ENCODE results near the gene MARK2. TPM values are rescaled to one million over a fixed set of nuclear protein-coding genes. Genes with fewer than 3 reads are reported as not detected.

Gene MARK2
- total and polyA plus RNA-seq, 2 of the 8 experiments (the other 6 are each of a cell fraction or from before 2014, with no cell fraction given), result 19.3 to 58.5 TPM

DNA sequence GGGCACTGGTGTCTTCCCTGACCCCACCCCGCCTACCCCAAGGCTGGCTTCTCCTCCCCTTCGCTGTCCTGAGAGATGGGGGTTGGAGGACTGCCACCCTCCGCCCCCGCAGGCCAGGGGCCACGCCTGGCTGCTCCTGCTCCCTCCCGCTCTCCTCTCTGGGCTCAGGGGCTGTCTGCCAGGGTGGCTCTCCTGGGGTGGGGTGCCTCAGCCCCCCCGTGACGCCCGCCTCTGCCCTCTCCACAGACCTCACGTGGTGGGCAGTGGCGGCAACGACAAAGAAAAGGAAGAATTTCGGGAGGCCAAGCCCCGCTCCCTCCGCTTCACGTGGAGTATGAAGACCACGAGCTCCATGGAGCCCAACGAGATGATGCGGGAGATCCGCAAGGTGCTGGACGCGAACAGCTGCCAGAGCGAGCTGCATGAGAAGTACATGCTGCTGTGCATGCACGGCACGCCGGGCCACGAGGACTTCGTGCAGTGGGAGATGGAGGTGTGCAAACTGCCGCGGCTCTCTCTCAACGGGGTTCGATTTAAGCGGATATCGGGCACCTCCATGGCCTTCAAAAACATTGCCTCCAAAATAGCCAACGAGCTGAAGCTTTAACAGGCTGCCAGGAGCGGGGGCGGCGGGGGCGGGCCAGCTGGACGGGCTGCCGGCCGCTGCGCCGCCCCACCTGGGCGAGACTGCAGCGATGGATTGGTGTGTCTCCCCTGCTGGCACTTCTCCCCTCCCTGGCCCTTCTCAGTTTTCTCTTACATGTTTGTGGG is 69.9 kb downstream of the MARK2 start (continued):
- TF ChIP-seq CHD1 (IDR thresholded peaks at IDR 0.05; ENCODE audit: low read depth, low read length), result no peak
- TF ChIP-seq CEBPB (IDR thresholded peaks at IDR 0.05; ENCODE audit: low read depth, low read length), result no peak
- no peak for TF ChIP-seq SAP30 (IDR thresholded peaks at IDR 0.05; ENCODE audit: insufficient read depth, insufficient replicate concordance, low read length)
